HG03354 (cell line): Measurements from ENCODE around the gene NQO2.
"Not testable (repeated sequence)": the region's sequence is repeated elsewhere in the genome, so short reads cannot be mapped to it uniquely, and the experiment has no call there.

Source experiments
- ATAC-seq: cut with Tn5 transposase; IDR thresholded peaks from one replicate; pipeline ENCODE4 v1.9.1; 2021; ENCODE audit warnings: mild to moderate bottlenecking; ENCODE audit not compliant: unreplicated experiment, poor library complexity, severe bottlenecking

The NQO2 gene

DNA sequence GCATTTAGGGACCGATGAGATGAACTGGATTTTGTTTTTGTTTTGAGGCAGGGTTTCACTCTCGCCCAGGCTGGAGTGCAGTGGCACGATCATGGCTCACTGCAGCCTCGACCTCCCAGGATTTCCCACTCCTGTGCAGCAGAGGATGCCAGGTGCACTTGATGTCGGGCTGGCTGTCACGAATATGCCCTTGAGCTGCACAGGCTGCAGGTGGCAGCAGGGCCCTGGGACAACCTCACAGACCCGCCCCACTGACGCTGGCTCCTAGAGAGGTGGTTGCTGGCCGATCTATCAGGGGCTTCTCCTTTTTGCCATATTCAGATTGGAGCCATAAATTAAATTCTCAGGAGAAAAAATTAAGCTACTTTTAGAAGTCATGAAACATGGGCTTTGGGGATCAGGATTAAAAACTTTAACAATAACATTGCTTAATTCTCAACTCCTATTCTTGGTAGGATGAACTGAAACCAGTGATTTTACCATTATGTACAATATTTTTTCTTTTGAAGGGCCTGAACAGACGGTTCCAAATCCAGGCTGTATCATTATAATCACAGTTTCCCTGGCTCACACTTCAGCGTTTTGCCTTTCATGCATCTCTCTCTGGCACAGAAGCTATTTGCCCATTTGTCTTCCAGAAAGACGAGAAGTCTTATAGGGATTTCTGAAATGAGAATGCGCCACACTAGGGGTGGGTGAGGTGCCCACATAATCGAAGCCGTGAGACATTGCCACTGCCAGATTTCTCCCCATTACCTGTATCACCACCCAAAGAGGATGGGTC is 32.4 kb downstream of the NQO2 start:
- no peak for ATAC-seq

DNA sequence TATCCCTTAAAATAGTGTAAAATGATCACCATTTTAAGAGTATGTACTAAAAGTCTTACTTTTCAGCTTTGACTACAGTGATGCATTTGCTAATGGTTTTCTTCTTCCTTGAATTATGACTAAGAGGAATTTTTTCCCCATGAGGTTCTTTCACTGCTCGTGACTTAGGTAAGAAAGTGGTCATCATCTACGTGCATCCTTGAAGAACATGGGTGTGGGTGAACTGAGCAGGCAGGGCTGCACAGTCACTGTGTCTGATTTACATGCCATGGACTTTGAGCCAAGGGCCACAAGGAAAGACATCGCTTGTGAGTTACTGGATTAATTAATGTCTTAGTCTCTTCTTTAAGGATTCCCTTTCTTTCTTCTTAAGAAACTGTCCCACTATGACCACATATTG is 33.3 kb downstream of the NQO2 start:
- ATAC-seq, result no peak

DNA sequence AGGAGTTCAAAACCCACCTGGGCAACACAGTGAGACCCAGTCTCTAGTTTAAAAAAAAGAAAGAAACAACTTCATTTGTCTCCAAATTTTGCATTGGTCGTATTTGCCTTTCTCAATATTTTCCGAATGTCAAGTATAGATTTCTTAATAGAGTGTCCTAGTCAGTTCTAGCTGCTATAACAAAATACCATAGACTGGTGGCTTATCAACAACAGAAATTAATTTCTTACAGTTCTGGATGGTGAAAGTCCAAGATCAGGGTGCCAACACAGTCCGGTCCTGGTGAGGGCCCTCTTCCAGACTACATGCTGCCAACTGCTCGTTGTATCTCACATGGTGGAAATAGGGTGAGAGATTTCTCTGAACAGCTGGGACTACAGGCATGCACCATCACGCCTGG is 34.0 kb downstream of the NQO2 start:
- no peak for ATAC-seq

DNA sequence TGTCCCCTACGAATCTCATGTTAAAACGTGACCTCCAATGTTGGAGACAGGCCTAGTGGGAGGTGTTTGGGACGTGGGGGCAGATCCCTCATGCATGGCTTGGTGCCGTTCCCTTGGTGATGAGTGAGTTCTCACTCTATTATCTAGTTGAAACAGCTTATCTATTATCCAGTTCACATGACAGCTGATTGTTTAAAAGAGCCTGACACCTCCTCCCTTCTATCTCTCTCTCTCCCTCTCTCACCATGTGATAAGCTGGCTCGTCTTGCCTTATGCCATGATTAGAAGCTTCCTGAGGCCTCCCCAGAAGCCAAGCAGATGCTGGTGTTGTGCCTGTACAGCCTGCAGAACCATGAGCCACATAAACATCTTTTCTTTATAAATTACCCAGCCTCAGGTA is 35.7 kb downstream of the NQO2 start:
- no peak for ATAC-seq

DNA sequence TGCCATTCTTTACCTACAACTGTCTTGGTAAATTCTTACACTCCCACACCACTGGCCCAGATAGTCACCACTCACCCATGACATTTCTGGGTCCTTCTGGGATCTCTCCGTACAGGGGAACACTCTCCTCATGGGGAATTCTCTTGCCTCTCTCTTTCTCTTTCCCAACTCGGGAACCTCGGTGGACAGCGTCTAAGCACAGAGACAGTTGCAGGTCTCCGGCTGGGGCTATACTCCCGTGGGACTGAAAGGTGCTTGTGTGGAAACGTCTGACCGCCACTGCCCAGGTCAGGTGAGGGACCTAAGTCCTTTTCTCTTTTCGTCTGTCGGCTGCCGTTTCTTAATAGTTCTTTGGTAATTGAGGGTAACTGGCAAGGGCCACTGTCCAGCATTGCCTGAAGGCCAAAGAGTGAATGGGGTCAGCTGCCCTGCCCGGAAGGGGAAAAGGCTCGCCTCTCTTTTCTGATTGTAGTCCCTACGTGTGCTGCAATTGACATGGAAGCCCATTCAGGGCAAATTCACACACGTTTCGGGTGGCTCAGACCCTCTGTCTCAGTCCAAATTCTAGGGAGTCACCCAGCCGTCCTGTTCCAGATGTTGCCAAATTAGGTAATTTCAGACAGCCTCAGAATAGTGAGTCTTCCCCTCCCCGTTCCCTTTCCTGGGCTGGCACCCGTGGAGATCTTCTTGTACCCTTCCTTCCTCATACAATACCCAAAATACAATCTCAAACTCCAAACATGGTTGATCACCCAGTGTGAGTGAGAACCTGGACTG is 37.4 kb downstream of the NQO2 start:
- no peak for ATAC-seq

DNA sequence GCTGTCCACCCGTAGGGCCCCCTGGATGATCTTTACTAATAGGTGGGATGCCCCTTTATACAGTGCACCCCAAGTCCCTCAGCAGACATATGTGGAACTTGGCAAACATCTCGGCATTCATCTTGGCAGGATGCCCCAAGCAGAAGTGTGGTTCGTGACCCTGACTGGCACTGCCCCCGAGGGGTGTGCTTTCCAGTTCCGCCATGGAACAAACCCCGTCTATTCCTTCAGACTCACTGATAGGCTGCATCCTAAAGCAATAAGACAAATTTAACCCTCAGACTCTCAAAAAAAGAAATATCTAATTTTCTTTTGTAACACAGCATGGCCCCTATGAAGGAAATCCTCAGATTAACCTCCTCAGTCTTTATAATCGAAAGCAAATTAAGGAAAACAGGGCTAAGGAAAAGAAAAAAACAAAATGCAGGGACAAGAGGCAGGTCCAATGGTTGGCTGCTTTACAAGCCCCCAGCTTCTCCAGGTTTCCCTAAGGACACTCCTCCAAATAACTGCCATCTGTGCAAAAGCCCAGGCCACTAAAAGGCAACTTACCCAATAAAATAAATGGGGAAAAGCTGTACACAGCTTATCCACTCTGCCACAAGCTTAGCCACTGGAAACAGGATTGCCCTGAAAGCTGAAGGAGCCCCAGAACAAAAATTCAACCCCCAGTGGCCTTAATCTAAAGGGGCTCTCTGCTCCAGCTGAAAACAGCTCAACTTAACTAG is 38.1 kb downstream of the NQO2 start:
- no peak for ATAC-seq

DNA sequence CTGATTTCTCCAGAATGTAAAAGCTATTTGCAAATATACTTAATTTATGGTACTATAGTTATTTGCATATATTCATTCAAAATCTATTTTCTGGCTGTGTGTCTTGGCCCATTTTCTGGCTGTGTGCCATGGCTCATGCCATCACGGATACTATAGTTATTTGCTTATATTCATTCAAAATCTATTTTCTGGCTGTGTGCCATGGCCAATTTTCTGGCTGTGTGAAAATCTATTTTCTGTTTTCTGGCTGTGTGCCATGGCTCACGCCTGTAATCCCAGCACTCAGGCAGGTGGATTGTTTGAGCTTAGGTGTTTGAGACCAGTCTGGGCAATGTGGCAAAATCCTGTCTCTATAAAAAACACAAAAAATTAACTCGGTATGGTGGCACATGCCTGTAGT is 39.7 kb downstream of the NQO2 start:
- ATAC-seq, result no peak

DNA sequence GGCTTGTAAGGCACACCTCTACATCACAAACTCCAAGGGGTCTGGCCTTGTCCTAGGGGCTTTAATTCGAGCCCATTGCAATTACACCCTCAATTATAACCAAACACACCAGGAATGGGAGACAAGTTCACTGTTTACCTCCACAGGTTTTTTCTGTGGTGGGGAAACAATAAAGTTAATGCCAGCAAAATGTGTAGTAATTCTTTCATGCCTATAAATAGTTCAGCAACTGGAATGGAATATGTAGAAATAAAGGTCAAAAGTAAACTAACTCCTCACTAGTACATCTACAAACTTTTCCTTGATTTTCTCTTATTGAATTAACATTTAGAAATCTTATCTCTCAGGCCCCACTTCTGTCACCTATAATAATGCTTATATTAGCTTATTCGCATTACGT is 41.5 kb downstream of the NQO2 start:
- no peak for ATAC-seq

DNA sequence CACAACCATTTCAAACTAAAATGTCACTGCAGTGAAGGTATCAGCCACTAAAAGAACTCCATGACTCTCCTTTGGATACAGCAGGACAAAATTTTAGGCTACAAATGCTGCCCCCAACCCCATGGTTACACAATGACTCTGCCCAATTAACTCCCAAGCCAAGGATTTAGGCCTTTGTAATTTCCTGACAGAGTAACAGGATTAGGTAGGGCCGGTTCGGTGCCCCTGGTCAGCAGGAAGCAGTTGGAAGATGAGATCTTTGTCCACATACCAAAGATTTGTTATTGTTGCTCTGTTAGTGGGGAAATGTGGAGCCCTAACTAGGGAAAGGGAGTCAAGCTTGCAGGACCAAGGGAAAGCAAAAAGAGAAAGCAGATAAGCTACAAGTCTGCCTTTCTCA is 41.9 kb downstream of the NQO2 start:
- no peak for ATAC-seq

DNA sequence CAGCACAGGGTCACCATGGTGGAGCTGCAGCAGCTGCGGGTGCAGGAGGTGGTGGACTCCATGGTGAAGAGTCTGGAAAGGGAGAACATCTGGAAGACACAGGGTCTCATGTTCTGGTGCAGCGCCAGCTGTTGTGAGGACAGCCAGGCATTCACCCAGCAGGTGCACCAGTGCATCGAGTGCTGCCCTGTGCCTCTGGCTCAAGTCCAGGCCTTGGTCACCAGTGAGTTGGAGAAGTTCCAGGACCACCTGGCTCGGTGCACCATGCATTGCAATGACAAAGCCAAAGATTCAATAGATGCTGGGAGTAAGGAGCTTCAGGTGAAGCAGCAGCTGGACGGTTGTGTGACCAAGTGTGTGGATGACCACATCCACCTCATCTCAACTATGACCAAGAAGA is 45.7 kb downstream of the NQO2 start:
- ATAC-seq, result no peak

DNA sequence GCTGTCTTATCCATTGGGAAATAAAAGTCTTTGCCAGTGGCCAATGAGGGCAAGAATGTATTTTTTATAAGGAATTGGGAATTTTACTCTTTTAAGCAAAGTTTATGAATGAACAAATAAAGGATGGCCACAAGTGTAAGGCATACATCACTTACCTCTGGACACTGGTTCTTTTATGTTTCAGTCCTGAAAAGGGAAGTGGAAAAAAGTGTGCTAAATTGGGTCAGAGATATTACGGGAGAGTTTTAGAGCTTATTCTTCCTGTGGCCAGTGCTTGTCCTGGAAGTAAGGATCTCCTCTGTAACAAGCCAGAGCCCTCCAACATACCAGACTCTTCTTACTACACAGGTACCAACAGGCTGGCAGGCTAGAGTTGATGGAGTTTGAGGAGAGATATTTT is 46.1 kb downstream of the NQO2 start:
- ATAC-seq, result no peak

DNA sequence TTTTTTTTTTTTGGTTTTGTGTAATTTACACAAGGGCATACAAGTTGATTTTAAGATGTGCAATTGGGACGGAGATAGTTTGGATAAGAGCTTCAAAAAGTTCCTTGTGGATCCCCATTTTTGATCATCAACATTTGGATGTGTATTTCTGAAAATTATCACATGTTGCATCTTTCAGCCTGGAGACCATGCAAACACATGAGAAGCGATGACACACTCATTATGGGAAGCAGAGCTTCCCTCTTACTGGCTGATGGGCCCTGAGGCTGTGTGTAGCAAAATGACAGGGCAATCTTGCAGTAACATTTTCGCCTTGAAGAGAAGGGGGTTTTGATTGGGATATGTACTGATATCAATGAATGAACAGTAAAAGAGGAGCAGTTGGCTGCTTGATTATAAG is 46.6 kb downstream of the NQO2 start:
- no peak for ATAC-seq

DNA sequence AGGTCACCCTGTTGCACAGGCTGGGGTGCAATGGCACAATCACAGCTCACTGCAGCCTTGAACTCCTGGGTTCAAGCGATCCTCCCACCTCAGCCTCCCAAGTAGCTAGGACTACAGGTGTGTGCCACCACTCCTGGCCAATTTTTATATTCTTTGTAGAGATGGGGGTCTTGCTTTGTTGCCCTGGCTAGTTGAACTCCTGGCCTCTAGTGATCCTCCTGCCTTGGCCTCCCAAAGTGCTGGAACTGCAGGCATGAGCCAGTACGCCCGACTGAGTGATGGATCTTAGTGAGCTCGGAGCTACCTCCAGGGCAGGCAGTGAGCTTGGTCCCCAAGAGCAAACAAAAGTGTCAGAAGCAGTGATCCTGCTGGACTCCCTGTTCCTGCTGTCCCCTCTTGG is 48.3 kb downstream of the NQO2 start:
- not testable (repeated sequence) for ATAC-seq

DNA sequence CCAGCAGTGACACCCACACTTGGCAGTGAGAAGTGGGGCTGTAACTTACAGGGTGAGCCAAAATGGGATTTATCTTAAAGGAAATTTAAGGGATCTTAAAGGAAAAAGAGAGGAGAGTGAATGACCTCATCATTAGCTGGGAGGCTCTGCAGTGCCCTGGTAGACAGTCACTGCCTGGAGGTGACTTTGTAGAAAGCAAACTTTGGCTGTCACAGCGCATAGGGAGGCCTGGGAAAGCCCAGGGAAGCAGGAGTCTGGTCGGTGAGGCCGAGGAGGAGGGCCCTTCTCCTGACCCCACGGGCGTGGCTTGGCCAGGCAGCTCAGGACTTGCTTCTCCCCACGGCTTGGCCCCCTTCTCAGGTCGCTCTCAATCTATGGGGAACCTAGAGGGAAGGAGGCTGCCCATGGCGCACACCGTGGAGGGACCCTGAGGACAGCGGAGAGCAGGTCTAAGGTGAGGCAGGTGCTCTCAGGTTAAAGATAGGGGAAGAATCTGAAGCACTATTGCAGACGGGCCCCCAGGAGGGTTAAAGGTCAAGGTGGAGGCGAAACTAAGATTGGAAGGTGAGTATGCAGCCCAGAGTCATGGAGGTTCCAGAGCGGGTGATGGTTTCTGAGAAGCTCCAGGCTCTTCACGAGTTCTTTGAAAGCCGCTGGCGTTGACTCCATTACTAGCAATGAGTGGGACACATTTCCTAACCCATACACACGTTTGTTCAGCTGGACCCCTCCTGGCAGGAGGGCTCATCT is 53.0 kb downstream of the NQO2 start:
- no peak for ATAC-seq

DNA sequence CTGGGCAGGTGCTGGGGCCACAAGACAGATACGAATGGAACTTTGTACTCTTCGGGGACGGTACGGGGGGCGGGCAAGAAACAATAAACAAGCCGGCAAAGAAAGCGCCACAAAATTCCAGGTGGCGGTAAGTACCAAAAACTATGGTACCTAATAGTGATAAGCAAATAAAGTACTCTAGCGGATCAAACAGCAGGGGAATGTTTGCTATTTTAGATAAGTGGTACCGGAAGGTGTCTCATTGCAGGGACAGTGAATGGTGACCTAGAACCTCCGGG is 53.5 kb downstream of the NQO2 start:
- ATAC-seq, result no peak

DNA sequence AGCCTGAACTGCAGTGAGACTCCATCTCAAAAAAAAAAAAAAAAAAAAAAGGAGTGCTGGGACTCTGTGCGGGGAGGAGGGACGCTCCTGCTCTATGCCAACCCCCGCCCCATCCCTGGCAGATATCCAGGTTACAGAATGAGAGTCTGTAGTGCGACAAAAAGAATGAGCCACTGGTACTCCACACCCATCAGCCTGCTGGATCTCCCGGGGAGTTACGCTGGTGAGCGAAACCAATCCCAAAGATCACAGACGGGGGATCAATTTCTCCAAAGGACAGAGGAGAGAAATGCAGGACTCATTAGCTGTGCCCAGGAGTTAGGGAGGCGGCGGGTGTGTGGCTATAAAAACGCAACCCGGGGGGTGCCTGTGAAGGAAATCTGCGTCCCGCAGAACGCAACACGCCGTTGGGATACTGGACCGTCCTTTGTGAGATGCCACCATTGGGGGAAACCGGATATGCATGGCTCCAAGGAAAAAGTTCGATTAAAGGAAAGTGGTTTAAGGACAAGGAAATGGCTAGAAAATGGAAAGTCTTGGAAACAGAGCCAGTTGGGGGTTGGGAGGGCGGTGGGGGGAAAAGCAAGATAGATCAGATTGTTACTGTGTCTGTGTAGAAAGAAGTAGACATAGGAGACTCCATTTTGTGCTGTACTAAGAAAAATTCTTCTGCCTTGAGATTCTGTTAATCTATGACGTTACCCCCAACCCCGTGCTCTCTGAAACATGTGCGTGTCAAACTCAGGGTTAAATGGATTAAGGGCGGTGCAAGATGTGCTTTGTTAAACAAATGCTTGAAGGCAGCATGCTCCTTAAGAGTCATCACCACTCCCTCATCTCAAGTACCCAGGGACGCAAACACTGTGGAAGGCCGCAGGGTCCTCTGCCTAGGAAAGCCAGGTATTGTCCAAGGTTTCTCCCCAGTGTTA is 54.8 kb downstream of the NQO2 start:
- not testable (repeated sequence) for ATAC-seq

DNA sequence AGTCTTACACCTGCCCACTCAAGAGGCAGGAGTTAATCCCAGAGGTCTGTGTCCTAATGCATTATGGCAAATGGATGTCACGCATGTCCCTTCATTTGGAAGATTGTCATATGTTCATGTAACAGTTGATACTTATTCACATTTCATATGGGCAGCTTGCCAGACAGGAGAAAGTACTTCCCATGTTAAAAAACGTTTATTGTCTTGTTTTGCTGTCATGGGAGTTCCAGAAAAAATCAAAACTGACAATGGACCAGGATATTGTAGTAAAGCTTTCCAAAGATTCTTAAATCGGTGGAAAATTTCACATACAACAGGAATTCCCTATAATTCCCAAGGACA is 55.4 kb downstream of the NQO2 start:
- ATAC-seq, result not testable (repeated sequence)

DNA sequence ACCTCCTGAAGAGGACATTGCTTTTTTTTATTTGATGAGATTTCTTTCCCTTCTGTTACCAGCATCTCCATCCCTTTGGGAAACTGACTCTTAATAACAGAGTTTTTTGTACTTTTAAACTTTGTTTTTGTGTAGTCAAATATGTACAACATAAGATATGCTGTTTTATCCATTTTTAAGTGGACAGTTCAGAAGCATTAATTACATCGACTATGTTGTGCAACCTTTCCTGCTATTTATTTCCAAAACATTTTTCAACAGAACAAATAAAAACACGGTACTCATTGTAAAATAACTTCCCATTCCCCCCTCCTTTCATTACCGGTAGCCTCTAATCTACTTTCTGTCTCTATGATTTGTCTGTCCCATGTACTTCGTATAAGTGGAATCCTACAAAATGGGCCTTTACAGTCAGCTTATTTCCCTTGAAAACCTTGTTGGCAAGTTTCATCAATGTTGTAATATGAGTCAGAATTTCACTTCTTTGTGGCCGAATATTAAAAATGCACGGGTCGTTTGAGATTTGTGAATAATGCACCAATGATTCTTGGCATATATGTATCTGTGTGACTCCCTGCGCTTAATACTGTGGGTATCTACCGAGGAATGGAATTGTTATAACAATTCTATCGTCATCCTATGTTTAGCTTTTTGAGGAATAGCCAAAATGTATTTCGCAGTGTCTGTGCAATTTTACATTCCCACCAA is 57.5 kb downstream of the NQO2 start:
- no peak for ATAC-seq

DNA sequence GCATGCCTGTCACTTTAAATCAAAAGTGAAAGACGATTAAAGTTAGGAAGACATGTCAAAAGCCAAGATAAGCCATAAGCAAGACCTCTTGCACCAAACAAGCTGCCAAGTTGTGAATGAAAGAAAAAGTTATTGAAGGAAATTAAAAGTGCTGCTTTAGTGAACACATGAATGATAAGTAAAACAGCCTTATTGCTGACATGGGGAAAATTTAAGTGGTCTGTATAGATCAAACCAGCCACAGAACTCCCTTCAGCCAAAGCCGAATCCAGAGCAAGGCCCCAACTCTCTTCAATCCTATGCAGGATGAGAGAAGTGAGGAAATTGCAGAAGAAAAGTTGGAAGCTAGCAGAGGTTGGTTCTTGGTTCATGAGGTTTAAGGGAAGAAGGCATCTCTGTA is 59.3 kb downstream of the NQO2 start:
- ATAC-seq, result no peak
